Left cardiac atrium (tissue), 2 donors: Measurements from ENCODE around the gene USP17L17. TPM values are rescaled to one million over a fixed set of nuclear protein-coding genes. Genes with fewer than 3 reads are reported as not detected.

Experiments
- total RNA-seq, 2 donors: library from RNA; stranded (reverse); fragmentation: NEBNext Ultra II Directional; extraction: Animal tissue kit (Norgen Biotek cat#: 25700); gene quantifications; one replicate each; pipeline ENCODE4 v1.2.1, GENCODE V29; 2021
- donor health status: DM: no; HTN: yes; CAD: no; lungs with severe emphysema.
- donor health status: DM: yes; HTN: yes; CAD: no.

The USP17L17 gene
- total RNA-seq, 2 donors from 2014 or later: not detected

Other genes starting within 250 kb of the USP17L17 start
- not detected for gene FAM90A26, start 73.5 kb upstream of the USP17L17 start, total RNA-seq
- gene USP17L10, start 33.2 kb upstream of the USP17L17 start, total RNA-seq: not detected
- gene USP17L11, start 28.5 kb upstream of the USP17L17 start, total RNA-seq: not detected
- not detected for gene USP17L12, start 23.7 kb upstream of the USP17L17 start, total RNA-seq
- gene USP17L13, start 19.0 kb upstream of the USP17L17 start, total RNA-seq: not detected
- not detected for gene USP17L15, start 9.5 kb upstream of the USP17L17 start, total RNA-seq
- gene USP17L18, start 4.8 kb downstream of the USP17L17 start, total RNA-seq: not detected
- gene USP17L19, start 9.5 kb downstream of the USP17L17 start, total RNA-seq: not detected
- not detected for gene USP17L20, start 14.2 kb downstream of the USP17L17 start, total RNA-seq
- not detected for gene USP17L21, start 19.0 kb downstream of the USP17L17 start, total RNA-seq
- not detected for gene USP17L22, start 23.7 kb downstream of the USP17L17 start, total RNA-seq
- gene USP17L24, start 81.3 kb downstream of the USP17L17 start, total RNA-seq: not detected
- gene USP17L25, start 86.0 kb downstream of the USP17L17 start, total RNA-seq: not detected
- not detected for gene USP17L26, start 90.8 kb downstream of the USP17L17 start, total RNA-seq
- not detected for gene USP17L5, start 95.5 kb downstream of the USP17L17 start, total RNA-seq
- not detected for gene USP17L27, start 100.3 kb downstream of the USP17L17 start, total RNA-seq
- not detected for gene USP17L28, start 105.0 kb downstream of the USP17L17 start, total RNA-seq
- not detected for gene USP17L29, start 109.8 kb downstream of the USP17L17 start, total RNA-seq
- not detected for gene USP17L30, start 119.2 kb downstream of the USP17L17 start, total RNA-seq
- gene DEFB131A, start 200.5 kb downstream of the USP17L17 start, total RNA-seq: not detected